Skeletal muscle satellite cell (primary cell): ENCODE data around the gene SDR9C7. TPM values are rescaled to one million over a fixed set of nuclear protein-coding genes. Genes with fewer than 3 reads are reported as not detected.
"Not testable (repeated sequence)": the region's sequence is repeated elsewhere in the genome, so short reads cannot be mapped to it uniquely, and the experiment has no call there.

Source experiments
- H3K27me3 ChIP-seq: 2 replicates; pipeline ENCODE4 v1.7.0; 2013; ENCODE audit warnings: low read length; ENCODE audit not compliant: control insufficient read depth, insufficient read depth
- H3K36me3 ChIP-seq: 2 replicates; pipeline ENCODE4 v1.7.0; 2013; ENCODE audit warnings: mild to moderate bottlenecking, control low read depth, low read length; ENCODE audit not compliant: insufficient read depth
- H3K4me1 ChIP-seq: 2 replicates; pipeline ENCODE4 v1.7.0; 2013; ENCODE audit warnings: low read length; ENCODE audit not compliant: control insufficient read depth, insufficient read depth
- H3K4me2 ChIP-seq: 2 replicates; pipeline ENCODE4 v1.7.0; 2013; ENCODE audit warnings: mild to moderate bottlenecking, low read length
- H3K4me3 ChIP-seq: 2 replicates; pipeline ENCODE4 v1.7.0; 2013; ENCODE audit warnings: low read length
- H3K9ac ChIP-seq: 2 replicates; pipeline ENCODE4 v1.7.0; 2013; ENCODE audit warnings: mild to moderate bottlenecking, low read depth, low read length, moderate library complexity
- H3K9me3 ChIP-seq: replicated peaks from 2 replicates; pipeline ENCODE4 v1.7.0; 2013; ENCODE audit warnings: mild to moderate bottlenecking, control low read depth, low read length
- total RNA-seq: library from RNA; depleted of rRNA; stranded (reverse); fragments of >200 nt; gene quantifications from 2 replicates; pipeline ENCODE4 v1.2.3, GENCODE V29; 2012; rRNA removed

Gene SDR9C7
- total RNA-seq = not detected in 2 replicates

DNA sequence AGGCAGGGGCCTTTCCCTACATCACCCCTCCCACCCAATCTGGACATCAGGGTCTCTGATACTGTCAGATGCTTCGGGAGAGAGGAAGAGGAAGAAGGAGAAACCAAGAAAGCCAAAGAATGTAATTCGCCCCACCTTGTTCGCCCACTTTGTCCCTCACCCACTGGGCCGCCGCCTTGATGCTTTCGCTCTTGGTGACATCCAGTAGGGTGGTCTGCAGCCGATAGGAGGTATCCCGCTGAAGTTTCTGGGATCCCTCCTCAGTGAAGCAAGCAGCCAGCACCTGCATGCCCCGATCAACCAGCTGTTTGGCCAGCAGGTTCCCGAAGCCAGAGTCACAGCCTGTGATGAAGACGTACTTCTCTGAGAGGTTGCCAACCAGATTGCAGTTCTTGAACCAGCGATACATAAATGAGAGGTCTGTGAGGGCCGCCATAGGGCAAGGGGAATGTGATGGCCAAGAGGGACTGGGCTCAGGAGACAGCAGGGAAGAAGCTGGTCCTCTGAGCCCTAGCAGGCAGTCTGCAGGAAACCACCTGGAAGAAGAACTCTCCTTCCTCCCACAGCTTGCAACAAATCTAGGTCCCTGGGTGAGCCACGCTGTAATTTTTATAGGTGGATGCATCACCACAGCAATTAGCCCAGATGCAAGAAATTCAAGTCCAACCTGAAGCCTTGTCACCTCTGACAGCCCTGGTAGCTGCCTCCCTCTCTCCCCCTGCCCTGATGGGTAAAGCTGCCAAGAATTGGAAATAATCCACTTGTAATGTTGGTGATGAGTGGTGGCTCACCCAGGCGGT is at the start of gene SDR9C7:
Gene SDR9C7, minus strand, starts transcription at position 583 of the 800 bp plus-strand sequence. Its CDS starts 147 bp downstream, at position 436.
- peaks cover 14% of the 10 kb centered on the region for H3K27me3 ChIP-seq
- H3K9ac ChIP-seq = no peak within 1 kb of the TSS
- no peak within 1 kb of the TSS for H3K4me2 ChIP-seq
- no peaks in the 10 kb centered on the region for H3K4me1 ChIP-seq
- H3K9me3 ChIP-seq = no peaks in the 10 kb centered on the region
- H3K4me3 ChIP-seq = no peak within 1 kb of the TSS
- no peaks in the 10 kb centered on the region for H3K36me3 ChIP-seq

DNA sequence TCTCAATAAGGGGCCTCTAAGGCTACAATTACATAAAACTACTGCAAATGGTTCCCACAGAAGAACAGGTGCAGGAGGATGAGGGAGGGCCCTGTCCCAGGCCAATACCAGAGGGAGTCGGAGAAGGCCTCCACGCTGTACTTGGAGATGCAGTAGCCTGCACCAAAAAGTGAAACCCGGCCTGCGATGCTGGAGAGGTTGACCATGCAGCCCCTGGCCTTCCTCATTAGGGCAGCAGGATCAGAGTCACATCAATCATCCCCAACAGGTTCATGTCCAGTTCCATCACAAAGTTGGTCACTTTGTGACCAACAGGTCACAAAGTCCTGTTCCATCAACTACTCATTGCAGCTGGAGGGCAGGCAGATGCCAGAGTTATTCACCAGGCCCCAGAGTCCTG is 49.2 kb upstream of the SDR9C7 start:
- H3K36me3 ChIP-seq = no peaks in the 10 kb centered on the region
- H3K4me3 ChIP-seq = no peak overlapping the region
- H3K9ac ChIP-seq = no peak overlapping the region
- no peaks in the 10 kb centered on the region for H3K27me3 ChIP-seq
- H3K4me1 ChIP-seq = no peaks in the 10 kb centered on the region
- no peak overlapping the region for H3K4me2 ChIP-seq
- H3K9me3 ChIP-seq = no peaks in the 10 kb centered on the region

DNA sequence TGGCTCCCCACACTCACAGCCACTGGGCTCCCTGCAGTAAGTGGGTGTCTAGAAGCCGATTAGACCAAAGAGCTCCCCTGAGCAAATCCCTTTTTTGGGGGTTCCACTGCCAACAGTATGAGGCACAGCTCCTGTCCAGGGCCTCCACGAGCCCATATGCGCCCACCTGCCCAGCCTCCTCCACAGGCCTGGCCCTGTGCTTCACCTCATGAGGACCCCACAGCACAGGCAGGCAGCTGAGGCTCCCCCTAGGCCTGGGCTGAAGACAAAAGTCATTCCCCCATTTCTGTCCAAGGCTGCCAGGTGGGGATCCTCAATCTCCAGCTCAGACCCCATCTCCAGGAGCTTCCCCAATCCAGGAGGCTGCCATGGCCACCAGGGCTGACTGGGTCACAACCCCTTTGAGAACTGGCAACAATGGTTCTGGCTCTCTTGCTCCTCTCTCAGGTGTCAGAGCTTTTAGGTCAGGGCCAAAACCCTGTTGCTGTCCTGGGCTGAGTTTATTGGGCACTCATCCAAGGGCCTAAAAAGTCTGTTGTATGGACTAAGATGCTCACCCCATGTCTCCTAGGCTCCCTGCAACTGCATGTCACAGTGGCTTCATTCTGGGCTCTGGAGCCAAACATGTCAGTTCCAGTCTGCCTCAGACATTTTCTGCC is 48.5 kb upstream of the SDR9C7 start:
- not testable (repeated sequence) for H3K4me2 ChIP-seq, H3K9me3 ChIP-seq, H3K27me3 ChIP-seq, H3K9ac ChIP-seq, H3K36me3 ChIP-seq, H3K4me3 ChIP-seq, H3K4me1 ChIP-seq

DNA sequence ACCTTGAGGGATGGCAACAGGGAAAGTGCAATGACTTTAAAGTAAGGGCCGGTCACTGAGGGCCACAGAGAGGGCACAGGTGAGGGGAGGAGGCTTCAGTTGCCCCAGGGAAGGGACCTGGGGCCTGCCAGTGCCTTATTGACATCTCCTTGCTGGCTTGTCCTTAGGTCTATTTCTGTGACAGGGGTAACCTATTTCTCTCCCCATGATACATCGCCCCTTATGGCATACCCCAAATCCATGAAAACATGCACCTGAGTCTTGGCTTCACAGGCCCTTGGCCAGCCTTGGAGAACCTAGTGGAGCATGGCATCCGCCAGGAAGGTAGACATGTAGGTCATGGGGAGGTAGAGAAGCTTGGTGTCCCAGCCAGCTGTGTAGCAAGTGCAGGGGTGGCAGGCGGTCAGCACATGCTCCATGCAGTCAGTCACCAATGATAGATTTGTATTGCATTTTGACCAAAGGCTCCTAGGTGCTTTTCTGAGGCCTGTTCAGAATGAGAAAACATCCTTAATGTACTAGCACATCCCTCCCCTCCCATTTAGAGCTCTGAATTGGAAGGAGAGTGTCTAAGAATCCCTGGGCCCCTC is 46.8 kb upstream of the SDR9C7 start:
- H3K4me2 ChIP-seq = no peak overlapping the region
- no peaks in the 10 kb centered on the region for H3K36me3 ChIP-seq
- no peaks in the 10 kb centered on the region for H3K27me3 ChIP-seq
- no peaks in the 10 kb centered on the region for H3K4me1 ChIP-seq
- no peaks in the 10 kb centered on the region for H3K9me3 ChIP-seq
- no peak overlapping the region for H3K9ac ChIP-seq
- no peak overlapping the region for H3K4me3 ChIP-seq

DNA sequence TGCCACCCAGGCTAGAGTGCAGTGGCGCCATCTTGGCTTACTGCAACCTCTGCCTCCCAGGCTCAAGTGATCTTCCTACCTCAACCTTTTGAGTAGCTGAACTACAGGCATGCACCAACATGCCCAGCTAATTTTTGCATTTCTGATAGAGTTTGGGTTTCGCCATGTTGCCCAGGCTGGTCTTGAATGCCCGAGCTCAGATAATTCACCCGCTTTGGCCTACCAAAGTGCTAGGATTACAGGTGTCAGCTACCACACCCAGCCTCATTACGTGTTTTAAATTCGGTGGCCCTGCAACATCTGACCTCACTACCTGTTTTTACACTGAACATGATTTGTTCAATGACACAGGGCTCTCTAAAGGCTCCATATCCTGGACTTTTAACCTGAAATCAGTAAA is 46.1 kb upstream of the SDR9C7 start:
- Histone ChIP-seq H3K27me3 (no peaks in the 10 kb centered on the region), H3K4me1 (no peaks in the 10 kb centered on the region), H3K9me3 (no peaks in the 10 kb centered on the region), H3K9ac (no peak overlapping the region), H3K4me2 (no peak overlapping the region), H3K36me3 (no peaks in the 10 kb centered on the region), H3K4me3 (no peak overlapping the region)

DNA sequence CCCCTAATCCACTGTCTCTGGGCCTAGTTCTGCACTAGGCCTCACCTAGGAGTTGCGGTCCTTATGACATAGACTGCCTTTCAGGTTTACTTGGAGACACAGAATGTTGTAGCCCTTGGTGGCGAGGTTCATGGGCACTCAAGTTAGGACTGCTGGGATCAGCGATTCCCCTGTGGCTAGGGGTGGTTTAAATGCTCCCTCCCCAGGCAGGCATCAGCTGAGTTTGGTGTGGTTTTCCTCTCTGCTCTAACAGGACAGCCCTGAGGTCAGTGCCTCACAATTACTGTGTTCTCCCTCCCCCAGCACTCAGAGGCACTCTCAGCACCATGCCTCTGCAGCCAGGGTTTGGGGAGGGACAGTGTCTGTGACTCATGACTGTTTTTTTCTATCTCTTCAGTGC is 45.4 kb upstream of the SDR9C7 start:
- H3K4me1 ChIP-seq = no peaks in the 10 kb centered on the region
- no peaks in the 10 kb centered on the region for H3K9me3 ChIP-seq
- H3K4me3 ChIP-seq = no peak overlapping the region
- peaks cover 4% of the 10 kb centered on the region for H3K27me3 ChIP-seq
- H3K9ac ChIP-seq = no peak overlapping the region
- no peak overlapping the region for H3K4me2 ChIP-seq
- H3K36me3 ChIP-seq = no peaks in the 10 kb centered on the region

DNA sequence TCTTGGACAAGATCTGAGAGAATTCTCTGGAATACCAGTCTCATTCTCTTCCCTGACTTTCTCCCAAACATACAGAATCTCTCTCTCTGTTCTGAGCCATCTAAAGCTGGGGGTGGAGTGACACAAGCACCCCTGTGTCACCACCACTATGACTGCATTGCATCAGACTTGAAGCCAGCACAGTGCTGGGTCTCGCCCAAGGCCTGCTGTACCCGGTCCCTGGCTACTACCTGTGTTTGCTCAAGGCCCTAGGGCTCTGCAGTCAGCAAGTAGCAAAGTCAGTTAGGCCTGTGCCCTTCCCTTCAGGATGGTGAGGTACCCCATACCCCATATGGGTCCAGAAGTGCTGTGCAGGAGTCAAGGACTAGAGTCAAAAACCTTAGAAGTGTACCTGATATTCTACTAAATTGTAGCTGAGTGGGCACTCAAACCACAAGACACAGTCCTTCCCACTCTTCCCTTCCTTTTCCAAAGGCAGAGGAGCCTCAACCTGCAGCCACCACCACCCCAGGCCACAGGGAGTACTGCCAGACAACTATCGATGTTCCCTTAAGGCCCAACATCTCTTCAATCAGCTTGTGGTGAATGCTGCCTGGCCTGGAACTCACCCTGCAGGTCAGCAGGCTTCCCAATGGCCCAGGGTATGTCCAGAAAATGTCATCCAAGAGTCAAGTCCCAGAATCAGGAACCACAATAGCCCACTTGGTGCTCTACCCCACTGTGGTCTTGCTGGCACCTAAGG is 44.4 kb upstream of the SDR9C7 start:
- H3K4me2 ChIP-seq = no peak overlapping the region
- peaks cover 4% of the 10 kb centered on the region for H3K27me3 ChIP-seq
- H3K4me3 ChIP-seq = no peak overlapping the region
- H3K4me1 ChIP-seq = no peaks in the 10 kb centered on the region
- H3K36me3 ChIP-seq = no peaks in the 10 kb centered on the region
- no peak overlapping the region for H3K9ac ChIP-seq
- H3K9me3 ChIP-seq = no peaks in the 10 kb centered on the region

DNA sequence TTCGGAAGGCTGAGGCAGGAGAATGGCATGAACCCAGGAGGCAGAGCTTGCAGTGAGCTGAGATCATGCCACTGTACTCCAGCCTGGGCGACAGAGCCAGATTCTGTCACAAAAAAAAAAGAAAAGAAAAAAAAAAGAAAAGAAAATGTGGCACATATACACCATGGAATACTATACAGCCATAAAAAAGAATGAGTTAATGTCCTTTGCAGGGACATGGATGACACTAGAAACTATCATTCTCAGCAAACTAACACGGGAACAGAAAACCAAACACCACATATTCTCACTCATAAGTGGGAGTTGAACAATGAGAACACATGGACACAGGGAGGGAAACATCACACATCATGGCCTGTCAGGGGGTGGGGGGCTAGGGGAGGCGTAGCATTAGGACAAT is 43.2 kb upstream of the SDR9C7 start:
- H3K4me3 ChIP-seq, H3K9me3 ChIP-seq, H3K36me3 ChIP-seq, H3K9ac ChIP-seq, H3K27me3 ChIP-seq, H3K4me2 ChIP-seq, H3K4me1 ChIP-seq: not testable (repeated sequence)

DNA sequence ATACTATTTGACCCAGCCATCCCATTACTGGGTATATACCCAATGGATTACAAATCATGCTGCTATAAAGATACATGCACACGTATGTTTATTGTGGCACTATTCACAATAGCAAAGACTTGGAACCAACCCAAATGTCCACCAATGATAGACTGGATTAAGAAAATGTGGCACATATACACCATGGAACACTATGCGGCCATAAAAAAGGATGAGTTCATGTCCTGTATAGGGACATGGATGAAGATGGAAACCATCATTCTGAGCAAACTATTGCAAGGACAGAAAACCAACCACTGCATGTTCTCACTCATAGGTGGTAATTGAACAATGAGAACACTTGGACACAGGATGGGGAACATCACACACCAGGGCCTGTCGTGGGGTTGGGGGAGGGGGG is 40.0 kb upstream of the SDR9C7 start:
- H3K9ac ChIP-seq, H3K4me1 ChIP-seq, H3K4me3 ChIP-seq, H3K36me3 ChIP-seq, H3K4me2 ChIP-seq, H3K9me3 ChIP-seq, H3K27me3 ChIP-seq: not testable (repeated sequence)

DNA sequence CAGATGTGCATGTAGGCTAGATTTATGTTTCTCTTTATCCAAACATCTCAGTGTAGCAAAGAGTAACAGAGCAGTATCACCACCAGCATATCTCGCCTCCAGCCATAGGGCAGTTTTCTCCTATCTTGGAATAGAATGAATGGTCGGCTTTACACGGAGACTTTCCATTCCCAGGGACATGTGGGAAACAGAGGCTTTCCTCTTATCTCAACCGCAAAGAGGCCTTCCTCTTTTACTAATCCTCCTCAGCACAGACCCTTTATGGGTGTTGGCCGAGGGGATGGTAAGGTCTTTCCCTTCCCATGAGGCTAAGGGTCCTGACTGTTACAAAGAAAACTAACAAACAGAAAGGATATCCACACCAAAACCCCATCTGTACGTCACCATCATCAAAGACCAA is 34.7 kb upstream of the SDR9C7 start:
- not testable (repeated sequence) for H3K4me1 ChIP-seq, H3K9me3 ChIP-seq, H3K36me3 ChIP-seq, H3K27me3 ChIP-seq, H3K4me2 ChIP-seq, H3K4me3 ChIP-seq, H3K9ac ChIP-seq

DNA sequence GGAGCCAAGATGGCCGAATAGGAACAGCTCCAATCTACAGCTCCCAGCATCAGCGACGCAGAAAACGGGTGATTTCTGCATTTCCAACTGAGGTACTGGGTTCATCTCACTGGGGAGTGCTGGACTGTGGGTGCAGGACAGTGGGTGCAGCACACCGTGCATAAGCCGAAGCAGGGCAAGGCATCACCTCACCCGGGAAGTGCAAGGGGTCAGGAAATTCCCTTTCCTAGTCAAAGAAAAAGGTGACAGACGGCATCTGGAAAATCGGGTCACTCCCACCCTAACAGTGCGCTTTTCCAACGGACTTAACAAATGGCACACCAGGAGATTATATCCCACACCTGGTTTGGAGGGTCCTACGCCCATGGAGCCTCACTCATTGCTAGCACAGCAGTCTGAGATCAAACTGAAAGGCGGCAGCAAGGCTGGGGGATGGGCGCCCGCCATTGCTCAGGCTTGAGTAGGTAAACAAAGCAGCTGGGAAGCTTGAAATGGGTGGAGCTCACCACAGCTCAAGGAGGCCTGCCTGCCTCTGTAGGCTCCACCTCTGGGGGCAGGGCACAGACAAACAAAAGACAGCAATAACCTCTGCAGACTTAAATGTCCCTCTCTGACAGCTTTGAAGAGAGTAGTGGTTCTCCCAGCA is 31.9 kb upstream of the SDR9C7 start:
- H3K36me3 ChIP-seq, H3K27me3 ChIP-seq, H3K4me1 ChIP-seq, H3K9me3 ChIP-seq, H3K4me2 ChIP-seq, H3K9ac ChIP-seq, H3K4me3 ChIP-seq: not testable (repeated sequence)
